Fibroblast of the conjunctiva (primary cell): ENCODE measurements around the gene KRTAP10-9.
"Not testable (repeated sequence)": the region's sequence is repeated elsewhere in the genome, so short reads cannot be mapped to it uniquely, and the experiment has no call there.

Experiments used
- DNase-seq: peaks from one replicate; pipeline ENCODE4 v3.0.0-alpha.2; 2010; ENCODE audit warnings: low read depth

KRTAP10-9 gene

GRCh38 chr21:44614961-44615391 lies 11.9 kb upstream of the KRTAP10-9 start:
- no peak for DNase-seq

GRCh38 chr21:44615466-44615865 lies 11.4 kb upstream of the KRTAP10-9 start:
- DNase-seq, result no peak

GRCh38 chr21:44615911-44616590 lies 10.8 kb upstream of the KRTAP10-9 start:
- no peak for DNase-seq

GRCh38 chr21:44616591-44616926 lies 10.3 kb upstream of the KRTAP10-9 start:
- DNase-seq, result no peak

GRCh38 chr21:44617071-44617501 lies 9.8 kb upstream of the KRTAP10-9 start:
- DNase-seq, result no peak

- DNase-seq, result no peak
Measured at GRCh38 chr21:44618504-44618903, 8.4 kb upstream of the KRTAP10-9 start.

- DNase-seq, result no peak
Measured at GRCh38 chr21:44618909-44619308, 8.0 kb upstream of the KRTAP10-9 start.

GRCh38 chr21:44619886-44620285 lies 7.0 kb upstream of the KRTAP10-9 start:
- DNase-seq, result no peak

GRCh38 chr21:44623575-44623974 lies 3.3 kb upstream of the KRTAP10-9 start:
- DNase-seq, result no peak

GRCh38 chr21:44625756-44626155 lies 1.1 kb upstream of the KRTAP10-9 start:
- DNase-seq, result no peak

- DNase-seq, result no peak
Measured at GRCh38 chr21:44626262-44626661, 631 bp upstream of the KRTAP10-9 start.

- DNase-seq, result not testable (repeated sequence)
Measured at GRCh38 chr21:44627181-44627822, 409 bp downstream of the KRTAP10-9 start.

- not testable (repeated sequence) for DNase-seq
Measured at GRCh38 chr21:44627831-44628233, 939 bp downstream of the KRTAP10-9 start.

GRCh38 chr21:44628707-44629391 lies 2.0 kb downstream of the KRTAP10-9 start:
- DNase-seq, result no peak

- DNase-seq, result no peak
Measured at GRCh38 chr21:44630440-44630839, 3.5 kb downstream of the KRTAP10-9 start.

GRCh38 chr21:44632067-44632466 lies 5.2 kb downstream of the KRTAP10-9 start:
- DNase-seq, result no peak

- DNase-seq, result no peak
Measured at GRCh38 chr21:44636209-44637017, 9.5 kb downstream of the KRTAP10-9 start.

- DNase-seq, result no peak
Measured at GRCh38 chr21:44637018-44637850, 10.3 kb downstream of the KRTAP10-9 start, which contains the start of gene KRTAP10-10. Gene KRTAP10-10 (plus strand): TSS chr21:44637356. CDS start chr21:44637418, 62 bp downstream.

GRCh38 chr21:44637851-44638348 lies 11.0 kb downstream of the KRTAP10-9 start:
- not testable (repeated sequence) for DNase-seq

- DNase-seq, result not testable (repeated sequence)
Measured at GRCh38 chr21:44638506-44639330, 11.8 kb downstream of the KRTAP10-9 start.
